Adrenal gland (tissue), 12 donors: ENCODE measurements around the gene TMPRSS3. TPM values are rescaled to one million over a fixed set of nuclear protein-coding genes. Genes with fewer than 3 reads are reported as not detected.

Experiments used
- DNase-seq, 7 donors: peaks; one replicate each; pipeline ENCODE4 v3.0.0-alpha.2; 2019 to 2020
- H3K27ac ChIP-seq, 5 donors: fragments of 200-600 bp; sonication (generic) in 4 of 5; 1 replicate in 3 of 5; 2 replicates in 2 of 5; pipeline versions ENCODE4 v1.5.1 to v1.8.0; 2016 to 2020; ENCODE audit warnings: mild to moderate bottlenecking in 1 of 5
- H3K27me3 ChIP-seq: fragments of 200-600 bp; 2 replicates; pipeline ENCODE4 v1.8.0; 2021
- H3K36me3 ChIP-seq, 2 donors: fragments of 200-600 bp; replicated peaks in 1 of 2; 1 replicate in 1 of 2; 2 replicates in 1 of 2; pipeline versions ENCODE4 v1.5.1 to v1.8.0; 2018 to 2022
- H3K4me1 ChIP-seq, 2 donors: fragments of 200-600 bp; replicated peaks in 1 of 2; 1 replicate in 1 of 2; 2 replicates in 1 of 2; pipeline versions ENCODE4 v1.5.1 to v1.8.0; 2018 to 2021
- H3K4me3 ChIP-seq, 4 donors: fragments of 200-600 bp; sonication (generic) in 3 of 4; one replicate each; pipeline ENCODE4 v1.5.1; 2016 to 2018
- H3K9me3 ChIP-seq, 3 donors: fragments of 200-600 bp; sonication (generic) in 1 of 3; replicated peaks in 1 of 3; 1 replicate in 2 of 3; 2 replicates in 1 of 3; pipeline versions ENCODE4 v1.5.1 to v1.8.0; 2016 to 2021
- POLR2A ChIP-seq, 2 donors: fragments of 450-650 bp; IDR thresholded peaks; one replicate each; pipeline ENCODE4 v1.6.1; 2017; ENCODE audit warnings: antibody characterized with exemption in 2 of 2, mild to moderate bottlenecking in 2 of 2, moderate library complexity in 1 of 2
- WGBS, 4 donors: extraction: QIAGEN DNeasy Blood & Tissue Kit in 2 of 4; methylation state at CpG; one replicate each; pipeline versions ENCODE4 v1.1.5 to v1.1.7; 2013 to 2017; 5-methylcytosine and 5-hydroxymethylcytosine counted together
- intact Hi-C, 2 donors: fragments of 100-400 bp; cut with DNase I; formaldehyde crosslinking; loops; one replicate each; pipeline versions ENCODE4 v1.14.1 to v1.15.0; 2022 to 2023
- polyA plus RNA-seq, 3 donors: library from polyadenylated mRNA; stranded (reverse); fragments of 200-250 nt in 2 of 3; fragments of 350-450 nt in 1 of 3; fragmentation: Illumina TruSeq in 1 of 3; extraction: RNeasy Lipid Tissue Mini Kit (QIAGEN cat#74804) in 1 of 3; gene quantifications; one replicate each; pipeline ENCODE4 v1.2.3, GENCODE V29; 2013 to 2014
- total RNA-seq, 9 donors: library from RNA; depleted of rRNA in 4 of 9; stranded (reverse); fragments of >200 nt in 4 of 9; fragments of 120-200 nt in 1 of 9; fragmentation: NEBNext Ultra II Directional in 1 of 9; extraction: Animal tissue kit (Norgen Biotek cat#: 25700) in 1 of 9; gene quantifications; one replicate each; pipeline versions ENCODE4 v1.1.0 to v1.2.4, GENCODE V29; 2013 to 2023
- TF ChIP-seq, protein P1 (sequence below), 6 experiments: fragments of 450-650 bp in 4 of 6; fragments of 200-600 bp in 2 of 6; sonication (generic) in 1 of 6; IDR thresholded peaks; 1 replicate in 5 of 6; 2 replicates in 1 of 6; pipeline versions ENCODE4 v1.5.1 to v1.8.0; 2016 to 2021; ENCODE audit warnings: antibody characterized with exemption in 6 of 6, mild to moderate bottlenecking in 2 of 6, moderate library complexity in 1 of 6
- donor health status: healthy with polysubstance abuse.
- donor health status: Bipolar disorder and iron deficiency.
- donor health status: DM: yes; HTN: yes; CAD: no.
- donor health status: DM: no; HTN: no; CAD: no.
- donor health status: DM: no; HTN: no; CAD: no.
- donor health status: DM: yes; HTN: yes; CAD: no.

TMPRSS3 gene
- total and polyA plus RNA-seq, 12 donors = 0.14 to 2.9 (median 0.38) TPM; not detected in 3

DNA sequence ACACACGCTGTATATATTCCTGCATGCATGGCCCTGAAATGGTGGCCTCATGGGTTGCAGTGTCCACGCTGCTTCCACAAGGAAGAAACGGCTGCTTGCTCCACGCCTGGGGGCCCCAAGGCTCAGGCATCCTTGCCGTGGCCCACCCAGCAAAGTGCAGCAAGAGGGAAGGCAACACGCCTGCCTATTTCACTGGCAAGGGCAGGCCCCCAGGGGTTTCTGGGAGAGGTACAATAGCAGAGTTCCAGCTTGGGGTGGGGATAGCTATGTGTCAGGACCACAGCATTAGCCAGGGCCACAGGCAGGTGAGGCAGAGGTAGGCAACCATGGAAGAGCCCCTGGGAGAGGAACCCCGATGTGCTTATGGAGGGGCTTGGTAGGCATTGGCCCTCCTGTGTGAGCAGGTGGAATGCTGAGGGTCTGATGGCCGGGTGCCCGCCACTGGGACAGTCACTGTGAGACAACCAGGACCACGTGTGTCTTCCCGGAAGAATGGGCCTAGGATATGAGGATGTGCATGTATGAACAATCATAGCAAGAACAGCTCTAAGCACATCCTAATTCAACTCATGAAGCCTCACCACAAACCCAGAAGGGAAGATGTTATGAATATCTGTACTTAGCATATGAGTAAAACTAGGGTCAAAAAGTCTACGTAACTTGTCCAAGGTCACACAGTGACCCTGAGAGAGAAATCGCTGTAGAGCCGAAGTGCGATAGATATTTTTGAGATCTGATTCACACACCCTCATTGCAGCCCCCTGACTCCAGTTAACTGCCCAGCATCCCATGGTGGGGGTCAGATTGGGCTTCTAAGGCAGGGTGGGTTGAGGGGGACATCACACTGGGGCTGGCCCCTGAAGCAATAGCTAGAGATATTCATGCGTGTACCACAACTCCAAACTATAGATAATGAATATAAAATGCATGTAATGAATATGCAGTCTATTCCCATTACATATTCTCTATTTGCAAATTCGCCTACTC lies 56.8 kb downstream of the TMPRSS3 start:
- intact Hi-C loops = no loop called here
- no peak overlapping the region for H3K27ac ChIP-seq

DNA sequence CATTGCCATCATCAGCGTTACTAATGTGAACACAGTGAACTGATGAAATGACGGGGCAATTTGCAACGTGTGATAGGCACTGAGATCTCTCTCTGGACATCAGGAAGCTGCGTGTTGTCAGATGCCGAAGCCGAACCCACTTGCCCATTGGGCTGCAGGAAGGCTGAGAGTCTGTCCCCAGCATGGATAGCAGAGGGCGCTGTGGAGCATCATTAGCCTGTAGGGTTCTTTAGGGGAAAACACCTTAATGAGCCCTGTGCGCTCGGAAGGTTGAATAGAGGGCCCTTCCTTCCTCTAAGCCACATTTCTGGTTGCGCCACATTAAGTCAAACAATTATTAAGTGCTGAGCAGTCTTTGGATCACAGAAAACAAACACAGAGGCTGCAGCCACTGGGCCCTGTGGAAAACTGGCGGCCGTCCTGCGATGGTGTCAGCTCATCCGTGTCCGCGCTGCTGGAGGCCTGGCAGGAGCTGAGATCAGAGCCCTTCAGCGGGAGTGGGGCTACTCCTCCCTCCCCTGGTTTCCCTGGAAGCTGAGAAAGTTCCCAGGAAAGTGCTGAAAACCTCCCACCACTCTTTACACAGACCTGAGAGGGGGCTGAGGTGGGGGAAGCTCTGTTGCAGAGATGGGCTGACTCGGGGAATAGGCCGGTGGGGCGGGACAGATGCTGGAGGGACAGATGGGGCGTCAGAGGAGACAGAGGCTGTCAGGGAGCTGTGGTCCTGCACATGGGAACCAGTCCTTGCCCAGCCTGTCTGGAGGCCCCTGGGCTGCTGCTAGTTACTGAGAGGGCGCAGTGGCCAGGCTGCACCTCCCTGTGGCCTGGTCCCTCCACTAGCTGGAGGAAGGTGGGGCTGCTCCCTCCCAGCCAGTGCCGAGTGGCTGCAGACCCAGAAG lies 57.8 kb downstream of the TMPRSS3 start:
- no peak for TF ChIP-seq POLR2A (IDR thresholded peaks at IDR 0.05)
- TF ChIP-seq, protein P1, sequence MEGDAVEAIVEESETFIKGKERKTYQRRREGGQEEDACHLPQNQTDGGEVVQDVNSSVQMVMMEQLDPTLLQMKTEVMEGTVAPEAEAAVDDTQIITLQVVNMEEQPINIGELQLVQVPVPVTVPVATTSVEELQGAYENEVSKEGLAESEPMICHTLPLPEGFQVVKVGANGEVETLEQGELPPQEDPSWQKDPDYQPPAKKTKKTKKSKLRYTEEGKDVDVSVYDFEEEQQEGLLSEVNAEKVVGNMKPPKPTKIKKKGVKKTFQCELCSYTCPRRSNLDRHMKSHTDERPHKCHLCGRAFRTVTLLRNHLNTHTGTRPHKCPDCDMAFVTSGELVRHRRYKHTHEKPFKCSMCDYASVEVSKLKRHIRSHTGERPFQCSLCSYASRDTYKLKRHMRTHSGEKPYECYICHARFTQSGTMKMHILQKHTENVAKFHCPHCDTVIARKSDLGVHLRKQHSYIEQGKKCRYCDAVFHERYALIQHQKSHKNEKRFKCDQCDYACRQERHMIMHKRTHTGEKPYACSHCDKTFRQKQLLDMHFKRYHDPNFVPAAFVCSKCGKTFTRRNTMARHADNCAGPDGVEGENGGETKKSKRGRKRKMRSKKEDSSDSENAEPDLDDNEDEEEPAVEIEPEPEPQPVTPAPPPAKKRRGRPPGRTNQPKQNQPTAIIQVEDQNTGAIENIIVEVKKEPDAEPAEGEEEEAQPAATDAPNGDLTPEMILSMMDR (IDR thresholded peaks at IDR 0.05) = peak; percentile 23 to 63 (median 50)
- Histone ChIP-seq H3K27me3 (peaks cover 20% of the 10 kb centered on the region), H3K4me1 (no peaks in the 10 kb centered on the region), H3K4me3 (no peak overlapping the region), H3K9me3 (no peaks in the 10 kb centered on the region), H3K36me3 (no peaks in the 10 kb centered on the region), H3K27ac (no peak overlapping the region)
- intact Hi-C loops = no loop called here
- DNase-seq = peak; percentile 45 to 85 (median 64)
- WGBS, 4 donors = 45 to 57% (median 52%) methylated on average over 19 to 23 of the region's 23 CpGs

More for the DNA sequence above, 56.8 kb downstream of the TMPRSS3 start:
- no peaks in the 10 kb centered on the region for H3K36me3 ChIP-seq
- H3K4me3 ChIP-seq = no peak overlapping the region
- H3K9me3 ChIP-seq = no peaks in the 10 kb centered on the region
- H3K4me1 ChIP-seq = no peaks in the 10 kb centered on the region
- peak in 1 of 7 donors; percentile 7 for DNase-seq
- H3K27me3 ChIP-seq = peaks cover 20% of the 10 kb centered on the region
- TF ChIP-seq, protein P1 (IDR thresholded peaks at IDR 0.05) = no peak
- no peak for TF ChIP-seq POLR2A (IDR thresholded peaks at IDR 0.05)
- 76 to 88% (median 82%) methylated on average over 14 to 17 of the region's 17 CpGs for WGBS, 4 donors

DNA sequence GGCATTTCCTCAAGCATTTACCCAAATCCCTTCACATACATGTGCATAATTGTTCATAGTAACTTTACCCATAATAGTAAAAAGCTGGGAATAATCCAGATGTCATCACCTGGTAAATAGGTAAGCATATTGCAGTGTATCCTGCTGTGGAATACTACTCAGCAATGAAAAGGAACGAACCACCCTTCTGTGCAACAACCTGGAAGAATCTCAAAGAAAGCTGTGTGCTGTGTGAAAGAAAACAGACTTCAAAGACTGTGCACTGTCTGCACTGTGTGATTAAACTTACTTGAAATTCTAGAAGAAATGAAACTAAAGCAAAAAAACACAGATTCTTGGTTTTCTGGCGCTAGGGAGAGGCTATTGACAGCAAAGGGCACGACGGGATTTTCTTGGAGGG lies 58.6 kb downstream of the TMPRSS3 start:
- H3K4me3 ChIP-seq = no peak overlapping the region
- H3K4me1 ChIP-seq = no peaks in the 10 kb centered on the region
- TF ChIP-seq, protein P1 (IDR thresholded peaks at IDR 0.05) = no peak
- TF ChIP-seq POLR2A (IDR thresholded peaks at IDR 0.05) = no peak
- peaks cover 25% of the 10 kb centered on the region for H3K27me3 ChIP-seq
- intact Hi-C loops = no loop called here
- WGBS, 4 donors = 83 to 89% (median 89%) methylated on average over 4 of the region's 4 CpGs
- H3K27ac ChIP-seq = no peak overlapping the region
- DNase-seq = no peak
- no peaks in the 10 kb centered on the region for H3K36me3 ChIP-seq
- no peaks in the 10 kb centered on the region for H3K9me3 ChIP-seq

DNA sequence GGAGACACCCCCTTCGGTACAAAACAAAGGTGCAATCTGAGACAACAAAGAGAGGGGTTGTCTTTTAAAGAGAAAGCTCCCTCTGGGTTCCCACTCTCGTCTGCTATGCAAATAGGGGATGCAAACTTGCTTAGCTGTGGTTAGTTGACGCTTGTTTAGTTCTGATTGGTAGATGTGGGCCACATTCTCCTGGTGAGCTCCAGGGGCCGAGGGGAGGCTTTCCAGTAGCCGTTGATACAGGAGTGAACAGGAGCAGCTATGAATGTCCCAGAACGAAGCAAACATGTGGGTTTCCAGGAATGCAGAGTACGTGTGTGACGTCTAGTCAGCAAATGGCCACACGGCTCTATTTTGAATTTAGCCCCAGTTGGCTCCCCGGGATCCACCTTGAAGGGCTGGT lies 59.8 kb downstream of the TMPRSS3 start:
- intact Hi-C loops = no loop called here
- no peak overlapping the region for H3K27ac ChIP-seq
- 36 to 42% (median 37%) methylated on average over 10 of the region's 10 CpGs for WGBS, 4 donors
- DNase-seq = peak in 2 of 7 donors; percentile 11 to 12
- TF ChIP-seq POLR2A (IDR thresholded peaks at IDR 0.05) = no peak
- TF ChIP-seq, protein P1 (IDR thresholded peaks at IDR 0.05) = no peak
- no peaks in the 10 kb centered on the region for H3K9me3 ChIP-seq
- H3K36me3 ChIP-seq = no peaks in the 10 kb centered on the region
- H3K4me3 ChIP-seq = no peak overlapping the region
- no peaks in the 10 kb centered on the region for H3K4me1 ChIP-seq
- H3K27me3 ChIP-seq = peaks cover 25% of the 10 kb centered on the region
